H1 (cell line): ENCODE data around the gene PTX3.

ENCODE experiments used
- CHD2 ChIP-seq: IDR thresholded peaks from 2 replicates; pipeline ENCODE4 v1.6.1; 2012; ENCODE audit warnings: low read length, improper control_type of control experiment
- EP300 ChIP-seq, 2 experiments: IDR thresholded peaks; 1 replicate in 1 of 2; 2 replicates in 1 of 2; pipeline ENCODE4 v1.6.1; 2011 to 2012; ENCODE audit warnings: low read depth in 2 of 2, low read length in 2 of 2, mild to moderate bottlenecking in 2 of 2, borderline replicate concordance in 1 of 2, inconsistent platforms in 1 of 2, moderate library complexity in 1 of 2
- GABPA ChIP-seq: IDR thresholded peaks from 2 replicates; pipeline ENCODE4 v1.6.1; 2011; ENCODE audit warnings: mild to moderate bottlenecking, low read length, moderate library complexity, borderline replicate concordance; ENCODE audit not compliant: insufficient read depth
- NRF1 ChIP-seq: IDR thresholded peaks from 2 replicates; pipeline ENCODE4 v1.6.1; 2011; ENCODE audit warnings: mild to moderate bottlenecking, low read depth, low read length, improper control_type of control experiment
- TBP ChIP-seq: IDR thresholded peaks from 2 replicates; pipeline ENCODE4 v1.6.1; 2011; ENCODE audit warnings: low read depth, low read length, improper control_type of control experiment
- YY1 ChIP-seq: IDR thresholded peaks from 2 replicates; pipeline ENCODE4 v1.6.1; 2011; ENCODE audit warnings: low read depth, mild to moderate bottlenecking, low read length
- TF ChIP-seq, protein P1 (sequence below), 3 experiments: IDR thresholded peaks; 1 replicate in 2 of 3; 2 replicates in 1 of 3; pipeline versions ENCODE4 v1.5.1 to v1.6.1; 2011; ENCODE audit warnings: low read length in 3 of 3, mild to moderate bottlenecking in 3 of 3, inconsistent platforms in 2 of 3, low read depth in 1 of 3, moderate library complexity in 1 of 3; ENCODE audit not compliant: insufficient read depth in 1 of 3; ENCODE audit errors: control extremely low read depth in 1 of 3

DNA sequence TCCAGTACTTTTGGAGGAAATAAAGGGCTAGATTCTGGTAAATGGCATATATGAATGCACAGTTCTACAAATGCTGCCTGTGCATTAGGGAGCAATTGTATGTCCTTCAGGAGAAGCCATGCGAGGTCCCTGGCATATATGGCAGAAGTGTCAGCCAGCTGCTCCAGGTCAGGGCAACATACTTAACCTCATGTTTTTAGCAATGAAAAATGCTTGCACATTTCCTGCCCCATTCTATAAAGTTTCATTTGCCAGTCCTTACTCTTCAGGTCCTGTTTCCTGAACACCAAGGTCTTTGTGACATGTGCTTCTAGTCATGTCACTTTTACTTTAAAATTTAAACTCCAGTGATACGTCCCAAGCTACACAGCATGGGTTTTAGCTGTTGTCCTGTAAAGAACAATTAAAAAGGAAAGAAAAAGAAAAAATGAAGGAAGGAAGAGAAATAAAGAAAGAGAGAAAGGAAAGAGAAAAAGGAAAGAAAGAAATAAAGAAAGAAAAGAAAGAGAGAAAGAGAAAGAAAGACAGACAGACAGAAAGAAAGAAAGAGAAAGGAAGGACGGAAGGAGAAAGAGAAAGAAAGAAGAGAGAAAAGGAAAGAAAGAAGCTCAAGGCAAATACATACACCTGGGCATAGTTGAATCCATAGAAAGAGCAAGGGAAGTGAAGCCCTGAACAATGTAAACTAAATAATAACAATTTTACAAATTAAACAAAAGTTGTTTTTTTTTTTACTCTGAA is 20.1 kb upstream of the PTX3 start:
- TF ChIP-seq EP300 (IDR thresholded peaks at IDR 0.05; ENCODE audit: borderline replicate concordance in 1 of 2, low read depth in 2 of 2, low read length in 2 of 2) (no peak), TBP (no peak), NRF1 (no peak), YY1 (no peak), CHD2 (no peak), GABPA (no peak)
- TF ChIP-seq, protein P1, sequence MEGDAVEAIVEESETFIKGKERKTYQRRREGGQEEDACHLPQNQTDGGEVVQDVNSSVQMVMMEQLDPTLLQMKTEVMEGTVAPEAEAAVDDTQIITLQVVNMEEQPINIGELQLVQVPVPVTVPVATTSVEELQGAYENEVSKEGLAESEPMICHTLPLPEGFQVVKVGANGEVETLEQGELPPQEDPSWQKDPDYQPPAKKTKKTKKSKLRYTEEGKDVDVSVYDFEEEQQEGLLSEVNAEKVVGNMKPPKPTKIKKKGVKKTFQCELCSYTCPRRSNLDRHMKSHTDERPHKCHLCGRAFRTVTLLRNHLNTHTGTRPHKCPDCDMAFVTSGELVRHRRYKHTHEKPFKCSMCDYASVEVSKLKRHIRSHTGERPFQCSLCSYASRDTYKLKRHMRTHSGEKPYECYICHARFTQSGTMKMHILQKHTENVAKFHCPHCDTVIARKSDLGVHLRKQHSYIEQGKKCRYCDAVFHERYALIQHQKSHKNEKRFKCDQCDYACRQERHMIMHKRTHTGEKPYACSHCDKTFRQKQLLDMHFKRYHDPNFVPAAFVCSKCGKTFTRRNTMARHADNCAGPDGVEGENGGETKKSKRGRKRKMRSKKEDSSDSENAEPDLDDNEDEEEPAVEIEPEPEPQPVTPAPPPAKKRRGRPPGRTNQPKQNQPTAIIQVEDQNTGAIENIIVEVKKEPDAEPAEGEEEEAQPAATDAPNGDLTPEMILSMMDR (IDR thresholded peaks at IDR 0.05; ENCODE audit: control extremely low read depth in 1 of 3, insufficient read depth in 1 of 3, low read depth in 1 of 3, low read length in 3 of 3) = no peak
